A172 (cell line): ENCODE measurements around the gene DCTN2. TPM values are rescaled to one million over a fixed set of nuclear protein-coding genes. Genes with fewer than 3 reads are reported as not detected.

Experiments used
- DNase-seq: peaks from one replicate; pipeline ENCODE4 v3.0.0-alpha.2; 2015; ENCODE audit warnings: low spot score
- total RNA-seq: library from RNA; depleted of rRNA; stranded (reverse); fragments of >200 nt; shearing (Covaris generic); gene quantifications from 2 replicates; pipeline ENCODE4 v1.2.3, GENCODE V29; 2014

Gene DCTN2
- total RNA-seq, 1 experiment from 2014 or later: 149 TPM

DNA sequence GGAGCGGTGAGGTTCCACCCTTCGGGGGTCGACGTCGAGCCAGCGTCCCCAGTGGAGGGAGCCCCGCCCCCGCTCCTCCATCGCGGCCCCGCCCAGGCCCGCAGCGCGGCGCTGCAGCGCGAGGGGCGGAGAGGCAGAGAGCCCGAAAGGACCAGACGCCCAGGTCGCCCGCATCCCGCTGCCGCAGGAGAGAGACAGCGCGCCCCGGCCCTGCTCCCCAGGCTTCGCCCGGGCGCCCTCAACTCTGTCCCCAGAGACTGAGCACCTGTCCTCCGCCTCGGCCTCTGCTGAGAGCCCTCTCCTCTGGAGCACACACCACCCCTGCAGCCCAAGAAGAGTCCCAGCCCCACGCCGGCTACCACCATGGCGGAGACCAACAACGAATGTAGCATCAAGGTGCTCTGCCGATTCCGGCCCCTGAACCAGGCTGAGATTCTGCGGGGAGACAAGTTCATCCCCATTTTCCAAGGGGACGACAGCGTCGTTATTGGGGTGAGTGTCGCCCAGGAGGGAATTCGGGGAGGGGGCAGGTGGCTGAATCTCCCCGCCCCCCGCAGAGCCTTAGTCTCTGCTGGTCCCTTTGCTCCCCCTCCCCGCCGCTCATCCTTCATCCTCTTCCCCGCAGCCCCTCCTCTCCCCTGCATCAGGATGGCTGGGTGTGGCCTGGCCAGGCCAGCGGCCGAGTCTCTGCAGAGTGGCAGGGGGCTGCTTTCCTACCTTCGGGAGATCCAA, 3.1 kb upstream of the DCTN2 start, which contains the start of gene KIF5A:
KIF5A (plus strand) TSS at position 136 of the 732 bp plus-strand sequence; CDS start at position 364, 228 bp downstream.
- no peak for DNase-seq

DNA sequence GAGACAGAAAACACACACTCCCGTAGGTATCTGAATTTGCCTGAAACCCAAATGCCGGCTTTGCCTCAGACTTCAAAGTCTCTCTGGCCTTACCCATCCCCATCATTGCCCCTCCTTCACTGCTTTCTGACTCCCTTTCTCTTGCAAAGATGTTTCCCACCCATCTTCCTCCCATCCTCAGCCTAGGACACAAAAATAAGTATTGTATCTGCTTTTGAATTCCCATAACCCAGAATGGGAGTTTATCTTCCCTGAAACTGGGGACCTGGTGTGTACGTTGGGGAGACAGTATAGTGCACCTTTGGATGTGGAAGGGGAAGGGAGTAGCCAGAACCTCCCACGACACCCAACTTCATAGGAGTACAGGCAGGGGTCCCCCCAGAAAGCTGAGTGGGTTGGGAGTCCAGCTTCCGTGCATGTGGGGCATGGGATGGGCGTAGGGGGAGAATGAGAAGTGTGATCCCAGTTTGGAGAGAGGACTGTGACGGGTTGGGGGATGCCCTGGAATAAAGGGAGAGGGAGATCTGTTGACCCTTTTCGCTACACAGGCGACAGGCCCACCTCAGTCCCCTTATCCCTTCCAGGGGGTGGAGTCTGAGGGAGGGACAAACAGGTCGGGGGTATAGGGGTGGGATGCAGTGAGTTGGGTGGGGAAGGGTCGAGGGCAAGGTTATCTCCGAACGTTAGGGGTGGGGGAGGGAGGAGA, 2.4 kb upstream of the DCTN2 start:
- DNase-seq: no peak

DNA sequence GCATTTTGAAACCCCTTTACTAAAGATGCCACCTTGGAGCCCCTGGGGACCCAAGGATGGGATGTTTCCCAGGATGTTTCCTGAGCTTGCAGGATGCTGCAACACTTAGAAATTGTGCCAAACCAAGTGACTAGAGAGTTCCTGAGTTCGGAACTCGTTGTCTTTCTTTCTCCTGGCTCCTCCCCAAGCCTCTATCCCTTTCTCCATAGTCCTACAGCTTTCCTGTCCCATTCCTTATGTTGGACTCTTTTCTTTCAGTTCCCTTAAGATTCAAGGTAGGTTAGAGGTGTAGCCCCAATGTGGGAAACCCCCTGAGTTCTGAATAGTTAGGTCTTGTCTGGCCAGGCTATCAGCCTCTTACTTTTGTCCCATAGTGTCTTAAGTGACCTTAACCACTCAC, 1.5 kb upstream of the DCTN2 start:
- no peak for DNase-seq

DNA sequence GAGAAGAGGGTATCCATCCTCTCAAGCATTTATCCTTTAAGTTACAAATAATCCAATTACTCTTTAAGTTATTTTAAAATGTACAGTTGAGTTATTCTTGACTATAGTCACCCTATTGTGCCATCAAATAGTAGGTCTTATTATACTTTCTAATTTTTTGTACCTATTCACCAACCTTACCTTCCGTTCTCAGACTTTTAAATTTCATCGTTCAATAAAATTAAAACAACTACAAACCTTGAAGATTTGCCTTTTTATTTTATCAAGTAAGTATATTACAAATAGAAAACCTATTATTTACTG, 972 bp upstream of the DCTN2 start:
- no peak for DNase-seq

DNA sequence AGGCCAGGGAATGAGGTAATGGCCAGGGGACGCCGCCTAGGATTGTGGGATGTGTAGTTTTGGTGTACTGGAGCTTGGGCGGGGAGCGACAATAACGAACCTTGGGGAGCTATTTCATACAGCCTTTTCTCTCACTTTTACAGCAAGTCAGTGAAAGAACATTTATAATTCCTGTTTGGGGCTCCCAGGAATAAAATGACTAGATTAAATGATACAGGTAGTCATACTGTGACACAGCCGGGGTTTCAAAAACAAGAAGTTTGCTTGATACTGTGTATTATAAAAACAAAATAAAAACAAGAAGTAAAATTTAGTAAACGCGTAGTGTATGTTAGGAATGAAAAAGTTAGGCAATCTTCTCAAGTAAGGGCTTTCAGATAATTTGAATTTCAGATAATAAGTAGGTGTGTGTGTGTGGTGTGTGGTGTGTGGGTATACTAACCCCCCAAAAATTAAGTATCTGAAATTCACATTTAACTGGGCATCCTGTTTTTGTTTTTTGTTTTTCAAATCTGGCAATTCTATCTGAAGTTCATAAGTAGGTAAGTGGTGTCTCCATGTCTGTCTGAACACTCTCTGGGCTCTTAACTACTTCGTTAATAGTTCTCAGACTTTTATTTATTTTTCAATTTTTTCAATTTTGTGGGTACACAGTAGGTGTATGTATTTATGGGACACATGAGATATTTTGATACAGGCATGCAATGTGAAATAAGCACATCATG, 458 bp upstream of the DCTN2 start:
- no peak for DNase-seq

DNA sequence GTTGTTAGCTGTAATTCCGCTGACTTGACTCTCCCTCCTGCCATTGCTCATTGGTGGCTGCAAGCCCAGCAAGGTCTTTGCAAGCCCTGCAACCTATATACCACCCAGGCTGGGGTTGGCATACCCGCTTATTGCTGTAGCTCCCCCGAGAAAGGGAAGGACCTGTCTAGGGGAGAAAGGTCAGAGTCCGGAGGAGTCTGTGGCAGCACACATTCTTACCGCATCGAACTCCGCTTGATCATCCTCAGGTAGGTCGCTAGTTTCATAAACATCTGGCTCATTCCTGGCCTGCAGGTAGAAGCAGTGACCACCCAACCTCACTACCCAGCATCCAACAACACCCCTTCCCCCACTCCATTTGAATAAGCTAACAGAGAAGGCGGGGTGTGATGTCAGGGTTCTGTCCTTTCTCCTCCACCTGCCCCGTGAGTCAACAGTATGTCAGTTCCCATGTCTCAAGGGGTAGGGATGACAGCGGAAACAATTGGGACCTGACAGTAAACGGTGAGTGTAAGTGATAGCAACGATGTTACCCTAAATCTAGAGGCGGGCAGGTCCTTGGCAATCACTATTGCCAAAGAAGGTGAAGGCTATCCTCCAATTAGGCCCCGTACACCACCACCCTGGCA, 1.1 kb downstream of the DCTN2 start:
- peak; percentile 30 for DNase-seq

DNA sequence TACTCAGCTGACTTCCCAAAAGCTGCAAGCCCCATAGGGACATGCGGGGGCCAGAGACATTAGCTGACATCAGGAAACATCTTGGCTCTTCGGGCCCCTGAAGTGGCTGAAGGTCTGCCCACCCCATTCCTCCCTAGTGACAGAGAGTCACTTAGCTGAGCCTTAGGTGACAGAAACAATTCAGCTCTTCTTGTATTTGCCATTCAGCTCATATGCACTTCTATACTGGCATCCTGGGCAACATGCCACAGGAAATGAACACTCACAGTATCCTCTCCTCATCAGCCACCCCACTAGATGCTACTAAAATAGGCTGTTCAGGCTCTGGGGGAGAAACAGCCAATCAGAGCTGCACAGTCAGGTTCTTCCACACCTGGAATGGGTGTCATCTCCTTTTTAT, 3.4 kb downstream of the DCTN2 start:
- DNase-seq: peak; percentile 20

DNA sequence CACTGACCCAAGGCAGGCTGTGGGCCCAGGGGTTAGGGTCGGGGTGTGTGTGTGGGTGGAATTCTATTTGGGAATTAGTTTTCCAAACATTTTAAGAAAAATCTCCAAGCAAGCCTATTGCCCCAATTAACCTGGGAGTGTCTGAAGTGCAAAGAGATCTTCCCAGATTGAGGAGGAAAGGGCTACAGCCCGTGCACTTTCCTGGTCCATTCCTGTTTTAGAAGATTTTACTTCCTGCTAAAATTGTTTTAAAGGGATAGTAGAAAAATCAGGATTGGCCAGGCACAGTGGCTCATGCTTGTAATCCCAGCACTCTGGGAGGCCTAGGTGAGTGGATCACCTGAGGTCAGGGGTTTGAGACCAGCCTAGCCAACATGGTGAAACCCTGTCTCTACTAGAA, 5.3 kb downstream of the DCTN2 start:
- no peak for DNase-seq

DNA sequence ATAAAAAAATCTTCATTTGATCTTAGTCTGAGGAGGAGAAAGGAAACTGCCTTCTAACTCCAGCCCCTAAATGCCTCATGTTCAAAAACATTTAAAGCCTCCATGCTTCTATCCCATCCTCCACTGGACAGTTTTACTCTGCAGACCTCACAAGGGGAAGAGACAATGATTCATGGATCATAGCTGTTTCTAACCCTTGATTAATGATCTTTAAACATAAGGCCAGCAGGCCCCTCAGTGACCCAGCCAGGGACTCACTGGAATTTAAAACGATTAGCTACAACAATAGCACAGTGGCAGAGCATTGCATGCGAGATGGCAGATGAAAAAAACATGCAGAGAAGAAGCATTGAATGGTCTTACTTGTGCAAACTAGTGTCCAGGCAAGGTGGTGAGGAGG, 6.0 kb downstream of the DCTN2 start:
- no peak for DNase-seq

DNA sequence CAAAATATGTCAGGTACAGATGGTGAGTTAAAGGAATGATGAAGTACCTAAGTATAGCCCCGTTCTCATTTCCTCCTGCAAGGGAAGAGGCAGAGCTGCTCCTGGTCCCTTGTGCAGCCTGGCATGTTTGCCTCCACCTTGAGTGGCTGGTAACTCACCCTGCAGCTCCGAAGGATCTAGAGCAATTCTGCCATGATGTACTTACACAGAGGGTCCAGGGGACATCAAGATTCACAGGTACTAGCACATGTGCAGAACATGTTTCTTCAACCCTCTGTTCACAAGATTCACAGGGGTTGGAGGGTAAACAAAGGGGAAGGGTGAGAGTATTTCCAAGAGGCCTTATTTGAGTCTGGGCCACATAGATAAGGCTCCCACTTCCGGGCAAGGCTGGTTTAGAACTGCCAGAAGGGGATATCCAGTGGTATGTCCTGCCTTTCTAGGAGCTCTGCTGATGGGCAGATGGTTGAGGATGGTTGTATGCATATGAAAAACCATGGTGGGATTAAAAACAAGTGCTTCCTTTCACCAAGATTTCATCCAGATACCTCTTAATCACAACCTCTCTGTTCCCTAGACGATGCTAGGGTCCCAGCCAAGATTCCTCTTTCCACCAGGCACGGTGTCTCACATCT, 7.7 kb downstream of the DCTN2 start:
- DNase-seq: no peak

DNA sequence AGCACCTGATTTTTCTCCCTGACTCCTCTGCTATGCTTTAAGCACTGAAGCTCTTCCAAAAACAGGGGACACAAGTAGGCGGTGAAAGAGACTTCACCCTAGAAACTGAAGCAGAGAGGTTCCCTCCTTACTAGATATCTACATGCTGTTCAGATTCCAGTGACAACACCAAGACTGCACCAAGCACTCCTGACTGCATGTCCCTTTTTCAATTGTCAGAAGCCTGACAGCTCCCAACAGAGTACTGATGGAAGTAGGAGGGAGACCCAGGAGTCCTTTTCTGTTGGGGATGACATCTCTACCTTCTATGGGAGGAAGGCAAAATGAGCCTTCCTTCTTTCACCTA, 10.4 kb downstream of the DCTN2 start:
- DNase-seq: no peak

DNA sequence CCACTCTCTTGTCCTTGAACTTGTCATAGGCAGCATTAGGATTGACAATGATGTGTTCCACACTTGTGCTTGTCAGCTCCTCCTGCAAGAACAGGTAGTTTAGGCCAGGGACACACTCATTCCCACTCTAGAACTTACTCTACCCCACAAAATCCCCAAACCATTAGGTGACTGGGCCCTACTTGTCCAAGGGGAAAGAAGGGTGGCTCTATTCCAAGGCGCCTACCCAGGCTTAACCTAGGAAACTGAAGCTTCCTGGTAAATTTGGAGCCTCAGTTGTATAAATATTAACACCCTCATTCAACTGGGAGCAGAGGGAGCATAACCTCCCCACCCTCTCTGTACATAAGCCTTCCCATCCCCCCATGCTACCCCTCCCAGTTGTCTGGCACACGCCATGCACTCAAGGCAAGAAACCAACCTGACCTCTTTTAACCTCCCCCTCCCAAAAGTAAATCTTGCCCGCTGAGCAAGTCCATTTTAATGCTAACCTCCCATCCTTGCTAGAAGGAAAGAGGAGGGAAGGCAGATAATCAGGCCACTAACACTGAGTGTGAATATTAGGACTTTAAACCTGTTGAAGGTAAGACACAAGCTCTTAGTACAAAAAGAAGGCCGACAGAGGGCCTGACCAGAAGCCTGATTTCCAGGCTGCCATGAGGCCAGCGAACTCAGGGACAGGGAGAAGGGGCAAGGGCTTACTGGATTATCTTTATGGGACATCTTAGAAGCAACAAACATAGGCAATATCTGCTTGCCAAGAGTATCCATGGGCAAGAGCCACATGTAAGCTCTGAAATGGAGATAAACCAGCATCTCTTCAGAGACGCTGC, 11.0 kb downstream of the DCTN2 start:
- DNase-seq: no peak

DNA sequence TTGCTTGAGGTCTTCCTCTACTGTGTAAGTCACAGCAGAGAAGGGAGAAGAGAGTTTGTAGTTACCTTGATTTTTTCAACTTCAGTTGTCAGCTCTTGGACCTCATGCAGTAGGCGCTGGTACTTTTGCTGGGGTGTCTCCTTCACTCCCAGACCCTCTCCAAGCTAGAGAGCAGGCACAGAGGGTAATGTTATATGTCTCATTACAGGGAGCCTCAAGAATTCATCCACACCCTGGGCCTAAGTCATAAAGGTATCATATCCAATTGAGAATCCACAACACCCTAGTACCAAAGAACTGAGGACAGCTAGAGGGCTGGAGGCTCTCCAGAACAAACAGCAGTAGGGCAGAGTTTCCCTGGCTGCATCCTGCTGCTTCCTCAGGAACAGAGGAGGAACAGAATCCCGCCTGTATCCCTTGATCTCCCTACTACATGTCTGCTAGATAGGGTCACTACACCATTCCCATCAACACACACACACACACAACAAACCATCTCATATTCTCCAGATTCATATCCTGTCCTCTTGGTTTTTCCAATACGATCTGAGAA, 11.9 kb downstream of the DCTN2 start:
- no peak for DNase-seq

DNA sequence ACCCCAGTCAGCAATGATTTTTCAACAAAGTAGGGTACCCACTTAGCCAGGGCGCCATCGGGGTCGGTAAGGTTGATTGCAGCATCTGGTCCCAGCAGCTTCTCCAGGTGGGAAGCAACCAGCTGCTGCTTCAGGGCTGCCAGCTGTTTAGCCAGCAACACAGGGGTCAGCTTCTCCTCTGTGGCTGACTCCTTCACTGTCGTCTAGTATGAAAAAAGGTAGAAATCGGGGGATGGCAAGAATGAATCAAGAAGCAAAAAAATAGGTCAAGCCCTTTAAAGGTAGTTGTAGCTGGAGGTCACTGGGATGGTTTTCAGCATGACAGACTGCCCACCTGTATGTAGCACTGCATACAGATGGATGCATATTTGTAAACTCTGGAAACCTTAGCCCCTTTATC, 12.7 kb downstream of the DCTN2 start:
- no peak for DNase-seq

DNA sequence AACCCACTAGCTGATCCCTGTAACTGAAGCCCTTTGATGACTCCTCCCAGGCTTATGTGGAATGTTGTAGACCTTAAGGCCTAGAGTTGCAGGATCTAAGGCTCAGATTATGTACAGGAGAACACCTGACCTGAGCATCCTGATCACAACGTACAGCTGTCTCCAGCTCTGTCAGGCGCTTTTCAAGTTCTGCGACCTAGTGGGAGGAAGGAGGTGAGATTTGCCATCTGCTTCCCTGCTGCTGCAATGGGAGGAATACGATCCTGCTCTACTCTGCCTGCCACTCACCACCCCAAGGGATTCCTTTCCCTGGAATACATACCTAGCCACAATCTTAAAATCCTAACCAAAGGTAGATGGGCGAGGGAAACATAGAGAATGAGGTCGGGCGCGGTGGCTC, 13.9 kb downstream of the DCTN2 start:
- no peak for DNase-seq

DNA sequence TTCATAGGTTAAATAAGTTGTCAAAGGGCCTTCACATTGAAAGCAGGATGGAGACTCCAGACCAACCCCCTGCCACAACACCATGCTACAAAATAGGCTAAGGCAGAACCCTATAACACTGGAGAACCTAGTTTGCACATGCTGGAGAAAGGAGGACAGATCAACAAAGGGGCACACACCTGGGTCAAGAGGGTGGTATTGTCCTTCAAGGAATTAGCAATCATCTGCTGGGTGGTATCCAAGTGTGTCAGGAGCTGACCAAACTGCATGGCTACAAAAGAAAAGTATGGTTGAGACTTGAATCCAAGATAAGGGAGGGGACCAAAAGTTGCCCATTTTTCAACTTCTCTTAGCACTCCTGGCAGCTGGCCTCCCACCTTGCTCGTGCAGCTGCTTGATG, 15.2 kb downstream of the DCTN2 start:
- DNase-seq: no peak

DNA sequence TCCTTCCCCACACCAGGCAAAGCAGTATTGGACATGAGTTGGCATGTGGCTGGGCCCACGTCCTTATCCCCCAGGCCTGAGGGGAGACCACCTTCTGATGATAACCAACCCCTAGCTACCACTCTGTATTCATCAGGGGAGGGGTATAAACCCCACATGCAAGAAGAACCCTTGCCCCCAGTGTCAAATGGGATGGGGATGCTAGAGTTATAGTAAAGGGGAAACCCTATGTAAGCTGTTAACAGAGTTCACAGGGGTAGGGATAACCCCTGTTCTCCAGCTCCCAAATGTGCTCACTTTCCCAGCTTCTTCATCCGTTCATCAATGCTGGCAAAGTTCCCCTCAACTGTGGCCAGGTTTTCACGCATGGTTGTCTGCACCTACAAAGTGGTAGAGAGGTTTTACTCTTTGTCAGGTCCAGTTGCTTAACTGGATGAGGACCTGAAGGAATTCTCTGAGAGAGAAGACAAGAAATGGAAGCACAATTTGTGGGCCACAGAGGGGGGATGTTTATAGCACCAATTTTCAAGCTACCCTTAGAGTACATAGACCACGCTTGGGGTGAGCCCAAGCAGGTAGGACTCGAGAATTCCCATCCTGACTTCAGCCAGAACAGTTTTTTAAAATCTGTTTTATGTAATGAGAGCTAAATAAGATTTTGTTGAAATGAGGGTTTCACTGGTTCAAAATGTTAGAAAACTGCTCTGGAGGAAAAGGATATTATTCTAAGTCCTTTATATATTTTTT, 16.4 kb downstream of the DCTN2 start:
- DNase-seq: no peak

DNA sequence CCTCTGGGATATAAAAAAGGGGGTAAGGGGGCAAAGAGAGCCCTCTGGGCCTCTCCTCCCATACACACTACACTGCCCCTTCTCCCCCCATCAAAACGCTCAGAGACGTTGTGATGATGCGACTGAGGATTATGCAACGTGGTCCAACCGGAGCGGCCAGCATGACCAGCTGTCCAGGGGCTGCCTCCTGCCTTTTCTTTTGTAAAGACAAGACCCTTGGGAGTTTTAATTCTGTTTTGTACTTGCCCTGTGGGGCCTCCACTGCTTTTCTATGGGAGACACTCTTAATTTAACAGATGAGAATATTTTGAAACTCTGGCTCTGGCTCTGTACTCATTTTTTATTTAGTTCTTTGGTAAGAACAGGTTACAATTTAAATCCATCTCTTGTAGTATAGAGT, 17.2 kb downstream of the DCTN2 start:
- DNase-seq: no peak

DNA sequence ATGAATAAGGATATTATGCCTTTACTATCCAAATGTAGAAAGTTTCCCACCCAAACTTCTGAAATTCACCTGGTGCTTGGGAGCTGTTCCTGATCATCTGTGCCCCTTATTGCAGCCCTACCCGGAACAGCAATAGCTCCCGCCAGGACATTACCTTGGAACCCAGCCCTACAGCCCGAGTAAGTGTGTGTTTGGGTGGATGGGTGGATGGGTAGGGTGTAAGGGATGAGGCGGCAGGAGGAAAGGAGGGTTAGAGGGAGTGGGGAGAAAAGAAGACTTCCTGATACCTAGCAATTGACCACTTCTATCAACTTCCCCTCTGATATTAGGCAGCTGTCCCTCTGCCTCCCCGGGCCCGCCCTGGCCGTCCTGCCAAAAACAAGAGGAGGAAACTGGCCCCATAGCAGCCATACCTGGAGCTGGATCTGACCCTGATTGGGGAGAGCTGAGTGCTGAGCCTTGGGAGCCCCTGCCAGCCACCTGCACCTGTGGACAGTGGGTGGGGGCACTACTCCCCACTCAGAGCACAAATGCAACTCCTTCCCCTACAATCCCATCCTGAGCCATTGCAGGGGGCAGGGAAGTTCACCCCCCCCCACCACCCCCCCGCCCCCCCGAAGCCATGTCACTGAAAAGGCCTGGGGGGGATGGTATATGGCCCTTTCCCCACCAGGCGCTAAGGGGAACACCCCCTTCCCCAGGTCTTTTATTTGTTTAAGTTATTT, 18.0 kb downstream of the DCTN2 start:
- DNase-seq: no peak

DNA sequence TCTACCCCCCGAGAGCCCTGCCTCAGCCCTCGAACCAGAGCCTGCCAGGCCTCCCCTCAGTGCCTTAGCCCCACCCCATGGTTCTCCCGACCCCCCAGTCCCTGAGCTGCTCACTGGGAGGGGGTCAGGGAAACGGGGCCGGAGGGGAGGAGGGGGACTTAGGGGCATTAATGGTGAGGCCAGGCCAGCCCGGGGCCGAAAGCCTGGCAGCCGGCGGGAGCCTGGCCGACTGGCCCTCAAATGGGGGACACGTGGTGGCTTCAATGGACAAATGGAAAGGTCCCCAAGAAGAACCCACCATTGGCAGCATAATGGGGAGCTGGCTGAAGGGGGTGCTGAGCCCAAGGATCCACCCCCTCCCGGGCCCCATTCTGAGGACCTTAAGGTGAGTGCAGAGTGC, 18.8 kb downstream of the DCTN2 start:
- no peak for DNase-seq
